PC-3 (cell line): ENCODE measurements around the gene SELENOS.

Source experiments
- EZH2 ChIP-seq: fragments of 300-600 bp; sonication (generic); IDR thresholded peaks from one replicate; pipeline ENCODE4 v1.6.1; 2017; ENCODE audit warnings: antibody characterized with exemption, mild to moderate bottlenecking, low read length; ENCODE audit not compliant: unreplicated experiment
- EZH2phosphoT487 ChIP-seq: fragments of 300-600 bp; sonication (generic); IDR thresholded peaks from 2 replicates; pipeline ENCODE4 v1.6.1; 2018; ENCODE audit warnings: mild to moderate bottlenecking, antibody characterized with exemption, low read length, borderline replicate concordance
- TF ChIP-seq, protein P1 (sequence below): fragments of 300-600 bp; sonication (generic); conservative IDR thresholded peaks from 2 replicates; pipeline ENCODE4 v1.5.1; 2017; ENCODE audit warnings: antibody characterized with exemption, low read depth, mild to moderate bottlenecking, low read length

DNA sequence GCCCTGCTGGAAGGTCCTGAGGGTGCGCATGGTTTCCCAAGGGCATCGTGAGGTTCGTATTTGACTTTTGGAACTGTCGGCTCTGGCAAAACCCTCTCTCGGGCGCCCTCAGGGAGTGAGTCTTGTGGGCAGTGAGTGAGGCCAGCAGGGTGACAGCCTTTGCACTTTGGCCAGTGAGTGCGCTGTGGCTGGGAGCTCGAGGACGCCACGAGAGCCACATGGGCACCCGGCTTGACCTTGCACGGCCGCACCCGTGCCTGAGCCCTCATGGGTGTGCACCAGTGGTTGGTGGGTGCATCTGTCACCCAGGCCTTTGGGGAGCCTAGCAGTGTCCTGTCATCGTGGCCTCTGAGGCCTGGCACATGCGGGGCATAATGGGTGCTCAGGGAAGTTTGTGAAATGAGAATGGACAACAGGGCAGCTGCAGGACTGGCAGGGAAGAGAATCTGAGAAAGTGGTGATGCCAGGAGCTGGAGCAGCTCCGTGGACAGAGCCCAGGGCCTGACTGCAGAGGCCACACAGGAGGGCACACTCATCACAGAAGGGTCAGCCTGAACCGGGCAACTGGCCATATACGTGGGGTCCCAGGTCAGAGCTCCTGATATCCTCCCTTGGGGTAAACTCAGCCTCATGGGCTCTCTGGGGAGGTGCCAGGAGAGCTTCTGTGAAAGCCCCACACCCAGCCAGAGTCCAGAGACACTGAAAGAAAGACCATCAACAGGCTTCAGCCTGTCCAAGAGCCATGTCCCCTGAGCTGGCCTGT, 48.2 kb upstream of the SELENOS start:
- TF ChIP-seq, protein P1, sequence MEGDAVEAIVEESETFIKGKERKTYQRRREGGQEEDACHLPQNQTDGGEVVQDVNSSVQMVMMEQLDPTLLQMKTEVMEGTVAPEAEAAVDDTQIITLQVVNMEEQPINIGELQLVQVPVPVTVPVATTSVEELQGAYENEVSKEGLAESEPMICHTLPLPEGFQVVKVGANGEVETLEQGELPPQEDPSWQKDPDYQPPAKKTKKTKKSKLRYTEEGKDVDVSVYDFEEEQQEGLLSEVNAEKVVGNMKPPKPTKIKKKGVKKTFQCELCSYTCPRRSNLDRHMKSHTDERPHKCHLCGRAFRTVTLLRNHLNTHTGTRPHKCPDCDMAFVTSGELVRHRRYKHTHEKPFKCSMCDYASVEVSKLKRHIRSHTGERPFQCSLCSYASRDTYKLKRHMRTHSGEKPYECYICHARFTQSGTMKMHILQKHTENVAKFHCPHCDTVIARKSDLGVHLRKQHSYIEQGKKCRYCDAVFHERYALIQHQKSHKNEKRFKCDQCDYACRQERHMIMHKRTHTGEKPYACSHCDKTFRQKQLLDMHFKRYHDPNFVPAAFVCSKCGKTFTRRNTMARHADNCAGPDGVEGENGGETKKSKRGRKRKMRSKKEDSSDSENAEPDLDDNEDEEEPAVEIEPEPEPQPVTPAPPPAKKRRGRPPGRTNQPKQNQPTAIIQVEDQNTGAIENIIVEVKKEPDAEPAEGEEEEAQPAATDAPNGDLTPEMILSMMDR, result no peak
- TF ChIP-seq EZH2 (no peak), EZH2phosphoT487 (no peak)
